Superior temporal gyrus (tissue), 1 donor: Measurements from ENCODE around the gene CD40LG.

Experiments
- DNase-seq: peaks from one replicate; pipeline ENCODE4 v3.0.0-alpha.2; 2016; ENCODE audit errors: extremely low spot score

Gene CD40LG

GRCh38 chrX:136647677-136648360, at the start of gene CD40LG:
Gene CD40LG, plus strand, starts transcription at chrX:136648158. Its CDS starts 91 bp downstream, at chrX:136648249.
- no peak for DNase-seq

GRCh38 chrX:136598631-136599030, 49.3 kb upstream of the CD40LG start:
- no peak for DNase-seq

GRCh38 chrX:136600059-136600458, 47.9 kb upstream of the CD40LG start:
- no peak for DNase-seq

DNA sequence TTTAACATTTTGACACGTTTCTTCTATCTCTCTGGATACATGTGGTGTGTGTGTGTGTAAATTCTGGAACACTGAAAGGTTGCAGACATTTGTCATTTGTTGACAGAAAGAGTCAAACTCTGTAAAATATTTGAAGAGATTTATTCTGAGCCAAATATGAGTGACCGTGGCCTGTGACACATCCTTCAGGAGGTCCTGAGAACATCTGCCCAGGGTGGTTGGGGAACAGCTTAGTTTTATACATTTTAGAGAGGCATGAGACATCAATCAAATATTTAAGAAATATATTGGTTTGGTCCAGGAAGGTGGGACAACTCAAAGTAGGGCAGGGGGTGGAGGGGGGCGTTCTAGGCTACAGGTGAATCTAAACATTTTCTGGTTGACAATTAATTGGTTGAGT, 40.7 kb upstream of the CD40LG start:
- no peak for DNase-seq

DNA sequence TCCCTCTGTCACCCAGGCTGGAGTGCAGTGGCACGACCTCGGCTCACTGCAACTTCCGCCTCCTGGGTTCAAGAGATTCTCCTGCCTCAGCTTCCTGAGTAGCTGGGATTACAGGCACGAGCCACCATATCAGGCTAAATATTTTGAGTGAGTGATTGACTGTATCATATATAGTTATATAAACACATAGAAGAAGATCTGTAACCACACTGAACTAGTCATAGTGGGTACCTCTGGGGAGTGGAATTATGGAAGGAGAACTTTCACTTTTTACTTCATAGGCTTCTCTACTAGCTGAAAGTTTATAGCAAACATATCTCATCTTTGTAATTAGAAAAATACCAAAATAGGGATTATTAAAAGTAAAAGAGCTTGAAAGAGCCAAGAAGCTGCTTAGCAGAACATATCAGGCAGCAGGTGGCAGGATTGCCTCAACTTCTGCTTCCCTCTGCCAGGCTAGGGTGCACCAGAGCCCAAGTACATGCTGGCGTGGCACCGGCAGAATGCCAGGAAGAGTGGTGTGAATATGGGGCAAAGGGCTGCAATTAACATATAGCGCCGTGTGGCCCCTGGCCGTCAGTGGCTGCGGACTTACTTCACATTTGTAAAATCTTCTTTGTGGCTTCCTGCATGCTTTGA, 39.5 kb upstream of the CD40LG start:
- DNase-seq, result no peak

GRCh38 chrX:136616987-136617685, 30.8 kb upstream of the CD40LG start:
- no peak for DNase-seq

DNA sequence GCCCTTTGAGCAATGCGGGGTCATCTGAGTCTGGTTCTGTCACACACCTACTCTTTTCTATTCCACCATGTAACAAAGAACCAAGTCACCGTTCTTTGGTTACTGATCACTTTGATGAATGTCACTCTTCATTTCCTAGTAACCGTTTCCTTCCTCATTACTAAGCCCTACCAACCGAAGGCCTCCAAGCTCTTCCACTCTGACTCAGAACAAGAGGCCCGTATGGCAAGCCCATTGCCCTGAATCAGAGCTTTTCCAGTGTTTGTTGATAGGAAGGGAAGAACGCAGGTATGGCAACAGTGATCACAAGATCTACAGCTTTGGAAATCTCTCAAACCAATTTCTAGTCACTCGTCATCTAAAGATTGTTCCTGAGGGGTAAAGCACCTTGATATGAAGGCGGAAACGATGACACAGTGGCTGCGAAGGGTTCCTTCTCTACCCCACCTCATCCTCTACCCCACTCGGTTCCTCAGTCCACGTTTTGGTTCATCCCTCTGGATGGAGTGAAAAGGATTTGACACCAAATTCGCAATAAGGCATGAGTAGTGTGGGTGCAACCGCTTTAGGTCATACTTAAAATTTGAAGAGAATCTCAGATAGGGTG, 28.0 kb upstream of the CD40LG start:
- no peak for DNase-seq

DNA sequence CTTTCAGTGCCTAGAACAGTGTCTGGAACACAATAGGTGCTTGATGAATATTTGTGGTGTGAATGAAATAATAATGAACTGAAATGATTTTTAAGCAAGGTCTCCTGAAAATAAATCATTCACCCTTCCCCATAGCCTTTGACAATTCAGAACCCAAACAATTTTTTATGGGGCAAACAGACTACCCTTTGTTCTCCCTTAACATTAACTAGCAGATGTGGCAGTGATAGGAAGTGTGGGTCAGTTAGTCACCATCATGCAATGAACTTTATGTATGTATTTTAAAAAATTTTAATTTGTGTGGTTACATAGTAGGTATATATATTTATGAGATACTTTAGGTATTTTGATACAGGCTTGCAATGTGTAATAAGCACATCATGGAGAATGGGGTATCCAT, 27.2 kb upstream of the CD40LG start:
- DNase-seq, result no peak

DNA sequence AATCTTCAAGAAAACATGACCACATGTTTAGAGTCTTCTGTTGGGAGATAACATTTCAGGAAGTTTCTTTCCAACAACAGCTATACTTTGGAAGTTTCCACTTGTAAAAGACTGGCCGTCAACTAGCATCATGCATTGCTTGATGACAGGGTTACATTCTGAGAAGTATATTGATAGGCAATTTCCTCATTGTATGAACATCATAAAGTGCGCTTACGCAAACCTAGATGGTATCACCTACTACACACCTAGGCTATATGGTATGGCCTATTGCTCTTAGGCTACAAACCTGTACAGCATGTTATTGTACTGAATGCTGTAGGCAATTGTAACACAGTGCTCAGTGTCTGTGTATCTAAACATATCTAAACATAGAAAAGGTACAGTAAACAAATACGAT, 25.4 kb upstream of the CD40LG start:
- no peak for DNase-seq

GRCh38 chrX:136623396-136623795, 24.6 kb upstream of the CD40LG start:
- DNase-seq, result no peak

DNA sequence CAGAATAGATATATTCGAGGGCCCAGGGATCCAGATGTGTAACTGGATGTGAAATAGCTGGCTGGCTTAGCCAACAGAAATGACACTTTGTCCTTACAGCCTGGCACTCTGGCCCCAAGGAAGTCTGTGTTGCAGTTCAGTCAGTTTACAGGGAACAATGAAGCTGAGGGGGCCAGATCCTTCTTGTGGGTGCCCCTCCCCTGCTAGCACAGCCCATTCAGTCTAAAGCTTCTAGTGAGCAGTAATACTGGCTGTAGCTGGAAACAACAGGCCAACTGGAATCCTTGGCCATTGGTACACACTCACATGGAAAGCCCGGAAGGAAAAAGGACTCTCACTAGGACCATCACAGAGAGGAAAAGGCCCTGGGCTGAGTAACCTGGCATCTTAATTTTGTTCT, 22.7 kb upstream of the CD40LG start:
- DNase-seq, result no peak

GRCh38 chrX:136626237-136626636, 21.7 kb upstream of the CD40LG start:
- no peak for DNase-seq

- DNase-seq, result no peak
These were observed 21.1 kb upstream of the CD40LG start for GRCh38 chrX:136626891-136627290.

DNA sequence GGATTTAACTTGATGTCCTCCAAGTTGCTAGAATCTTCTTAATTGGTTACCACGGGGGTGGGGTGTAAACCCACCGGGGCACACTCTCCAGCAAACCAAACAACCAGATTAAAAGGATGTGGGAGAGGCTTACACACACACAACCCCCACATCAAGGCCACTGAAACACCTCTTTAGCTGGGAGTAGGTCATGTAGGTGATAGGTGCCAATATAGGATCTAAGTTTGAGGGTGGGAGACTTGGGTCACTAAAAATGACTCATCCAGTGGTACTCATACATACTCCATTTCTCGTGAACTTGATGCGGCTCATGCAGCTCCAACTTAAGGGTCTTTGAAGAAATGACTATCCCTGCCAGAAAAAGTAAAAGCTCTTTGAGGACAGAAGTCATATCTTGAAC, 20.5 kb upstream of the CD40LG start:
- DNase-seq, result no peak

- no peak for DNase-seq
These were observed 18.7 kb upstream of the CD40LG start for GRCh38 chrX:136629084-136629750.

- DNase-seq, result no peak
These were observed 17.1 kb upstream of the CD40LG start for GRCh38 chrX:136630881-136631280.

DNA sequence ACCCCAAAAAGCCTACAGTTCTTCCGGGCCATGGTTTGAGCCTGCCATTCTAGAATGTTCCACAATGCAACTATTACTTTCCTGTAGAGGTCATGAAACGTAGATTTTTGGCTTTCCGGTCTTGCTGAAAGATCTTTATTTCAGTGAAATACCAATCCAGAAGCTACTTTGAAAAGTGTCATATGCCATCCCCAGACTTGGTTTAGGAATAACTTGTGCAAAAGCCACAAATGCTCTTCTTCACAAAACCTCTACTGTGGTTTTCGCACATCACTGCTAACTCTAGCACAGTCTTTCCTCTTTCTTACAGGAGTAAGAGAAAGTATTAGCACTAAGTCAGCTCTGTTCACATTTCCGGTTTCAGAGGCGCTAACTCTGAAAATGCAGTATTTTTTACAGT, 12.7 kb upstream of the CD40LG start:
- DNase-seq, result peak; percentile 6

- DNase-seq, result no peak
These were observed 11.8 kb upstream of the CD40LG start for GRCh38 chrX:136636121-136636520.

GRCh38 chrX:136639506-136640176, 8.3 kb upstream of the CD40LG start:
- no peak for DNase-seq

- DNase-seq, result no peak
These were observed 4.7 kb upstream of the CD40LG start for GRCh38 chrX:136643243-136643642.

- no peak for DNase-seq
These were observed 1.2 kb upstream of the CD40LG start for GRCh38 chrX:136646602-136647239.
